D721Med (cell line): ENCODE data around the gene TPI1.
A peak's percentile ranks its signal among the peaks of the same experiment; 100 is the strongest.
"Not testable (repeated sequence)": the region's sequence is repeated elsewhere in the genome, so short reads cannot be mapped to it uniquely, and the experiment has no call there.

Experiments
- DNase-seq: peaks from one replicate; pipeline ENCODE4 v3.0.0; 2011; ENCODE audit warnings: low spot score; ENCODE audit not compliant: insufficient read length
- FAIRE-seq: peaks from 2 replicates; lab custom pipeline; 2011; peaks lifted over from hg19 to GRCh38; lab: Jason Lieb, UNC
- TF ChIP-seq, protein P1 (sequence below): IDR thresholded peaks from 2 replicates; pipeline ENCODE4 v1.5.1; 2012; ENCODE audit warnings: mild to moderate bottlenecking, control low read depth; ENCODE audit not compliant: insufficient read depth; ENCODE audit errors: missing control alignments

Gene TPI1

DNA sequence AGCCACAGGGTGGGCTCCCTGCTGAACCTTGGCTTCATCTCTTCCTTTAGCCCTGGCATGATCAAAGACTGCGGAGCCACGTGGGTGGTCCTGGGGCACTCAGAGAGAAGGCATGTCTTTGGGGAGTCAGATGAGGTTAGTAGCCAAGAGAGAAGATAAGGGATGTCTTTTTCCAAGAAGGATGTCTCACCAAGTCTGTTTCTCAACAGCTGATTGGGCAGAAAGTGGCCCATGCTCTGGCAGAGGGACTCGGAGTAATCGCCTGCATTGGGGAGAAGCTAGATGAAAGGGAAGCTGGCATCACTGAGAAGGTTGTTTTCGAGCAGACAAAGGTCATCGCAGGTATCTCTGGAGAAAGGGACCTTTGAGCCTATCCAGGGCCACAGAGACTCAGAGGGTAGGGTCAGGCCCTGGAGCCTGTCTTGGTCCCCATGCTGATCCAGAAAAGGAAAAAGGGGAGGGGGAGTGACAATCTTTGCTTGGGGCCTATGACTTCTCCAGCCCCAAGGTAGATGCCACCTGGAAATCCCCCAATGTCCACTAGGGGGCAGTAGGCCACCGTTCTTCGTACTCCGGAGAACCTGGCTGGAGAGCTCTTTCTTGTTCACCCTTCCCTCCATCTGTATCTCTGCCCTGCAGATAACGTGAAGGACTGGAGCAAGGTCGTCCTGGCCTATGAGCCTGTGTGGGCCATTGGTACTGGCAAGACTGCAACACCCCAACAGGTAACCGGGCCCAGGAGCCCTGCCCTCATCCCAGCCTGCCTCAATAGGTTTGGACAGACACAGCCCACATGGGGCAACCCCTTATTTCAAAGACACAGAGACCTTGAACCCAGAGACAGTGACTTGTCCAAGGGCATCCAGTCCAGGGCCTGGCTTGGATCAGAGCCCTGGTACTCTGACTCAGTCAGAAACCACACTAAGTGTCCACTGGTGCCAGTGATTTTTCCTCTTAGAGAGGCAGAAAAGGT, 2.0 kb downstream of the TPI1 start:
- FAIRE-seq, result no peak
- TF ChIP-seq, protein P1, sequence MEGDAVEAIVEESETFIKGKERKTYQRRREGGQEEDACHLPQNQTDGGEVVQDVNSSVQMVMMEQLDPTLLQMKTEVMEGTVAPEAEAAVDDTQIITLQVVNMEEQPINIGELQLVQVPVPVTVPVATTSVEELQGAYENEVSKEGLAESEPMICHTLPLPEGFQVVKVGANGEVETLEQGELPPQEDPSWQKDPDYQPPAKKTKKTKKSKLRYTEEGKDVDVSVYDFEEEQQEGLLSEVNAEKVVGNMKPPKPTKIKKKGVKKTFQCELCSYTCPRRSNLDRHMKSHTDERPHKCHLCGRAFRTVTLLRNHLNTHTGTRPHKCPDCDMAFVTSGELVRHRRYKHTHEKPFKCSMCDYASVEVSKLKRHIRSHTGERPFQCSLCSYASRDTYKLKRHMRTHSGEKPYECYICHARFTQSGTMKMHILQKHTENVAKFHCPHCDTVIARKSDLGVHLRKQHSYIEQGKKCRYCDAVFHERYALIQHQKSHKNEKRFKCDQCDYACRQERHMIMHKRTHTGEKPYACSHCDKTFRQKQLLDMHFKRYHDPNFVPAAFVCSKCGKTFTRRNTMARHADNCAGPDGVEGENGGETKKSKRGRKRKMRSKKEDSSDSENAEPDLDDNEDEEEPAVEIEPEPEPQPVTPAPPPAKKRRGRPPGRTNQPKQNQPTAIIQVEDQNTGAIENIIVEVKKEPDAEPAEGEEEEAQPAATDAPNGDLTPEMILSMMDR, result peak; percentile 73
- peak; percentile 79 for DNase-seq

DNA sequence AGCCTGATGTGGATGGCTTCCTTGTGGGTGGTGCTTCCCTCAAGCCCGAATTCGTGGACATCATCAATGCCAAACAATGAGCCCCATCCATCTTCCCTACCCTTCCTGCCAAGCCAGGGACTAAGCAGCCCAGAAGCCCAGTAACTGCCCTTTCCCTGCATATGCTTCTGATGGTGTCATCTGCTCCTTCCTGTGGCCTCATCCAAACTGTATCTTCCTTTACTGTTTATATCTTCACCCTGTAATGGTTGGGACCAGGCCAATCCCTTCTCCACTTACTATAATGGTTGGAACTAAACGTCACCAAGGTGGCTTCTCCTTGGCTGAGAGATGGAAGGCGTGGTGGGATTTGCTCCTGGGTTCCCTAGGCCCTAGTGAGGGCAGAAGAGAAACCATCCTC, 3.0 kb downstream of the TPI1 start:
- not testable (repeated sequence) for DNase-seq, FAIRE-seq

DNA sequence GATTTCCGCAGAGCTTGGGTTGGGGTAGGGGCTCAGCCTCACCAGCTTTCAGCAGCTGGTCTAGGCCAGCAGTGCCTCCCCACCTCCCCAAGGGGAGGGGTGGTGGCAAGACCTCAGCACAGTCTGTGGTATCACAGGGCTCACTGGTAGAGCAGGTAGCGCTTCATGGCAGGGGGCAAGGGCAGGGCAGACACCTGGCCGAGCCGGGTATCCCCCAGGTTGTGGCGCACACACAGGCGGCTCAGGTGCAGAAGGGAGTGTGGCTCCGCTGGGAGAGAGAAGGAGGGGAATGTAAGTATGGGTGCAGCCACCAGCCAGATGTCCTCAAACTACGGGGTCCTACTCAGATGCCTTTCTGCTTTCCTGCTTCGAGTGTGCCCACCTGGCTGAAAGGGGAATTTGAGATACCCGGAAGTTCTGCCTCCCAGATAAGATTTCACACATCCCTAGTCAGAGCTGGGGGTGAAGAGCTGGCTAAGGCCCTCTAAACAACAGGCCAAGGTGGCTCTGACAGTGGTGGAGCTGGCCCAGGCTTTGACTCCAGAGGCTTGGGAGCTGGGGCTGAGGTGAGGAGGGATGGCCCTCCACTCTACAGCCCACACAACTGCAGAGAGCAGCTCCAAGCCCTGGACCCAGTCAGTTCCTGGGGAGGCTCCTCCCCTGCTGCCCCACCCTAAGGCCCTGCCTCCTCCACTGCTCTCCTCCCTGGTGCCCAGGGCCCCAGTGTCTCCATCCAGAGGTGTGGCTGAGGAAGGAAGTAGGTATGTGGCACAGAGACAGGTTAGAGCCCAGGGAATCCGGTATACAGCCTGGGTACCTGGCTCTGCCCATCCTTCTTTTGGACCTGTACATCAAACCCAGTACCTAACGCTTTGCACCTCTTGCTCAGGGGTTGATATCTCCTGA, 4.0 kb downstream of the TPI1 start:
- TF ChIP-seq, protein P1, result no peak
- FAIRE-seq (no peak), DNase-seq (no peak)

DNA sequence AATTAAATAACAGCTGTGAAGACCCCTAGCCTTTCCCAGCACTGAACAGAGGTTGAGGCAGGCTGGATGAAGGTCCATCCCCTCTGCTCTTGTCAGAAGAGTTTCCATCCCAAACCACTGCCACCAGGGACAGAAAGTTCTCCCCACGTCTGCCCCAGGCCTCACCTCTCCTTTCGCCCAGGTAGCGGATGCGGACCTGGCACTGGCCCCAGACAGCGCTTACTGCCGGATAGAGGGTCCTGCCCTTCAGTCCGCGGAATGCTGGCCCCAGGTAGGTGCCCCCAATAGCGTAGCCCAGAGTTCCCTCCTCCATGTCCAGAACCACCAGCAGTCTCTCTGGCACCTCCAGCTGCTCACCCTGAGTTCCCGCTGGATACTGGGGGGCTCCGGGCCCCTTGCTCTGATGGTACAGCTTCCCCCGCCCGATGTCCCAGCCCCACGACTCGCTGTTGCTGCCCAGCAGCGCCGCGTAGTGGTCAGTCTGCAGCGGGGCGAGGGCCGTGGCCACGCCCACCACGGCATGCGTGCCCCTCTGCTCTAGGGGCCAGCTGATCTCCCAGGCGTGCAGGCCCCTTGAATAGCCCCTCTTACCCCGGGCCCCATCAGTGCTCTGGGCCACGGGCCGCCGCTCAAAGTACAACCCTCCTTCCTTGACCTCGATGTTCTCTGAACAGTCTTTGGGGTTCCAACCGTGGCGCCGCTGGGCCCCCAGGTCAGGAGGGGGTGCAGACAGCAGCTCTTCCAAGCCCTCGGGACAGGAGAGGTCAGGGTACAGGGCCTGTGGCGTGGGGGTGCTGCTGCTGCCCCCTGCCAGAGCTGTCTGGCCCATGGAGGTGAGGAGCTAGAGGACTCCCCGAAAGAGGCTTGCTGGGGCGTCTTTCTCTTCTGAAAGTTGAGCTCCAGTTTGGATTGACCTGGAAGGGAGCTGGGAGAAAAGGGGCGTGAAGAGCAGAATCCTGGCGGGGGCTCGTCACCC, 5.0 kb downstream of the TPI1 start:
- FAIRE-seq, result no peak
- DNase-seq, result peak; percentile 65

DNA sequence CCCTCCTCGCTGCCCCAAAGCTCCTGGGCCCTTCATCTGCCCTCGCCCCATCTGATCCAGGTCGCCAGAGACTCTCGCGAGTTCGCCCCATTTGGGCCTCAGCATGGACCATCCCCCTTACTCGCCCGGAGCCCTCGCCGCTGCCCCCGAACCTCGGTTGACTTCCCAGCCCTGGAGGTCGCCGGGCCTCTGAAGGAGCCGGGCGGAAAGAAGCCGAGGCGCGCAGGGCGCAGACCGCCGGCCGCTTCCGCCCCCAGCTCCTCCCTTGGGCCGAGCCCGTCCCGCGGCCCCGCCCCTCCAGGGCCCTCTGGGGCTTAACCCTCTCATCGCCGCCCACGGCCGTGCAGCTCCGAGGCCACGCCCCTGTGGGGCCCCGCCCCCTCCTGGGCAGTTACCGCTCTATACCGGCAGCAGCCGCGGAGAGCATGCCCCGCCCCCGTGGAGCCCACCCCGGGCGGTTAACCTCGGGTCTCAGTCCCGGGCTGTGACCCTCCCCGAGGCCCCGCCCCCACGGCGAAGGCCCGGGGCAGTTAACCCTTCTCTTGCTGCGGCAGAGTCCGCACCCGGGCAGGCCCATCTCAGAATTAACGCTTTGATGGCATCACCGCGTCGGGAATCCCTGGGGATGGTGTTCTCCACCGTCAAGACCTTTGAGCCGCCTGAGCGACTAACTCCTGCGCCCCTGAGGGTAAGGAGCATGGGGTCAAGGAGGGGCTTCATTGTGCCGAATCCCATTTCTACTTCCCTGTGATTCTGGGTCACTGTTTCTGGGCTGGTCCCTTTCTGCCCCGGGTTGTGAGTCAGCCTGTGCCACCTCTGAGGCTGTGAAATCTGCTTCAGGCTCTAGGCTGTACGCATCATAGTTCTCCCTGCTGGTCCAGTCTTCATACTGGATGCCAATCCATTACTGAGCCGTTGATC, 6.0 kb downstream of the TPI1 start, which contains the start of gene SPSB2:
Gene SPSB2, minus strand, starts transcription at position 210 of the 921 bp plus-strand sequence. CDS start 402 bp downstream, outside the sequence.
- FAIRE-seq (no peak), DNase-seq (peak; percentile 91)

More for the DNA sequence above, 5.0 kb downstream of the TPI1 start:
- TF ChIP-seq, protein P1, result peak; percentile 82

DNA sequence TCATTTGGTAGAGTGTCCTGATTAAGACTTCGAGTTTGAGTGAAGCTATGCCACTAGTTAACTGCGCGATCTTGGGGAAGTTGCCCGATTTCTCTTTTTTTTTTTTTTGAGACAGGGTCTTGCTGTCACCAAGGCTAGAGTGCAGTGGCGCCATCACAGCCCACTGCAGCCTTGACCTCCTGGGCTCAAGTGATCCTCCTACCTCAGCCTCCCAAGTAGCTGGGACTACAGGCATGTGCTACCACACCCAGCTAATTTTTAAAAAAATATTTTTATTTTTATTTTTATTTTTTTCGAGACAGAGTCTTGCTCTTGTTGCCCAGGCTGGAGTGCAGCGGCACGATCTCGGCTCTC, 6.7 kb downstream of the TPI1 start:
- not testable (repeated sequence) for DNase-seq, FAIRE-seq

More for the DNA sequence above, 6.0 kb downstream of the TPI1 start, which contains the start of gene SPSB2:
- TF ChIP-seq, protein P1, result no peak

DNA sequence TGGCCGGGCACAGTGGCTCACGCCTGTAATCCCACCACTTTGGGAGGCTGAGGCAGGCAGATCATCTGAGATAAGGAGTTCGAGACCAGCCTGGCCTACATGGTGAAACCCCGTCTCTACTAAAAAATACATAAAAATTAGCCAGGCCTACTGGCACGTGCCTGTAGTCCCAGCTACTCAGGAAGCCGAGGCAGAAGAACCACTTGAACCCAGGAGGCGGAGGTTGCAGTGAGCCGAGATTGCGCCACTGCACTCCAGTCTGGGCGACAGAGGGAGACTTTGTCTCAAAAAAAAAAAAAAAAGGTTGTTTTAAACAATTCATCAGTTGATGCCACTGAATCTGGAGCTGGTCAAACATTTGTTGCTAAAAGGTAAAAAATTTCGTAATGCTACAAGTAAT, 12.5 kb downstream of the TPI1 start:
- not testable (repeated sequence) for FAIRE-seq, DNase-seq
